Activated B cell treated with CpG ODN at 0.5 μM for 24 hours (primary cell): ENCODE data around the gene PHLPP1. TPM values are rescaled to one million over a fixed set of nuclear protein-coding genes. Genes with fewer than 3 reads are reported as not detected.

Source experiments
- ATAC-seq: fragments of 200-7000 bp; cut with Tn5 transposase; one replicate; pipeline ENCODE4 v1.10.0; 2021; ENCODE audit warnings: low read depth, mild to moderate bottlenecking, moderate library complexity
- CTCF ChIA-PET: fragments of 350-600 bp; sonication (Branson Sonifier 250); formaldehyde crosslinking; loops from one replicate; lab custom pipeline; 2021; ENCODE audit warnings: antibody characterized with exemption; lab: Charles Lee
- POLR2A ChIA-PET: fragments of 350-600 bp; sonication (Branson Sonifier 250); formaldehyde crosslinking; loops from one replicate; lab custom pipeline; 2021; ENCODE audit warnings: antibody characterized with exemption; lab: Charles Lee
- DNase-seq: peaks from one replicate; pipeline ENCODE4 v3.0.0; 2022
- H3K27ac Mint-ChIP-seq: one replicate; pipeline ENCODE4 v1.8.0; 2020; ENCODE audit warnings: mixed read lengths
- H3K27me3 Mint-ChIP-seq: one replicate; pipeline ENCODE4 v1.8.0; 2021; ENCODE audit warnings: mixed read lengths
- H3K36me3 Mint-ChIP-seq: one replicate; pipeline ENCODE4 v1.8.0; 2021; ENCODE audit warnings: low read depth, mixed read lengths
- H3K4me1 Mint-ChIP-seq: one replicate; pipeline ENCODE4 v1.8.0; 2021; ENCODE audit warnings: mixed read lengths
- H3K4me3 Mint-ChIP-seq: one replicate; pipeline ENCODE4 v1.8.0; 2020; ENCODE audit warnings: mild to moderate bottlenecking, mixed read lengths
- H3K9me3 Mint-ChIP-seq: one replicate; pipeline ENCODE4 v1.8.0; 2020; ENCODE audit warnings: mixed read lengths
- intact Hi-C: fragments of 100-400 bp; cut with micrococcal nuclease; formaldehyde crosslinking; loops from one replicate; pipeline ENCODE4 v1.15.1; 2024
- total RNA-seq: library from RNA; stranded (reverse); gene quantifications from 2 replicates; pipeline ENCODE4 v1.2.3, GENCODE V29; 2022
- TF ChIP-seq, protein P1 (sequence below): fragments of 200-600 bp; IDR thresholded peaks from one replicate; pipeline ENCODE4 v1.8.0; 2022; ENCODE audit warnings: antibody characterized with exemption, mild to moderate bottlenecking

Gene PHLPP1
- total RNA-seq, 1 donor from 2014 or later: 16.1 TPM

DNA sequence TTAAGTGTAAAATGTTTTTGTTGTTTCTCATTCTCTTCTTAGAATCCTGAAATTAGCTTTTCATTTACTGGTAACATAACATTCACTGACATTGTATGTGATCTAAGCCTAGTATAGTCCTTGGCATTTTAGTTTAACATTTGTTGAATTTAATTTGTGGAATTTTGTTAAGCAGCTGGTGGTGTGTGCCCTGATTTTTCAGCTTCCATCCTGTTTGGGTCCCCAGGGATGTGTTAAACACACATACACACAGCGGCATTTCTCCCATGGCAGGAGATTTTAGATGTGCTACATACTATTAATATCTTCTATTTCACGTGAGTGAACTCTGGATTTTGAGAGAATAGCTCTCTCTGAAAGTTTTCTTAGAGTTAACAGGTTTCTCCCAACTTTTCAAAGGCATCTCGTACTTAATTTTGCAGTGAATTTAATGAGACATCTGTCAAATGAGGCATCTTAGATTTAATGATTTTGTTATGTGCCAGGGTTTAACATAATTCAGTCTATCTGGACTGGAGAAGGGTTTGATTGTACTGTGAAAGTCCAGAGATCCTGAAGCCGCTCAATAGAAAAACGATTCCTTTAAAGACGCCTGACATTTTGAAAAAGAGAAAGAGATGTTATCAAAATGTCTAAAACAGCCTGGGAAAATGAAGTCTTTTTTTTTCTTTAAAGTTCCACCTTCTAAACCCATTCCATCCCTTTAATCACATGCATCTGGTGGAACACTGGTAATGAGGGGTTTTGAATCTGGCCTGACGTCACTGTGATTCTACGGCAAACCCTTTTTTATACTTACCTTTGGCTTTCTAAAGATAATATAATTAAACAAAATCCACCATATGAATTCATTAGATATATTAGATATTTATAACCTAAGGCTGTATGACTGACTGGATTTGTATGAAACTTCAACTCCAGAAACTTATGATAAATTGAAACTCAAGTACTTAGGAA lies 6.8 kb downstream of the PHLPP1 start:
- Mint-ChIP-seq H3K4me3 (no peak overlapping the region), H3K27me3 (no peaks in the 10 kb centered on the region), H3K36me3 (no peaks in the 10 kb centered on the region), H3K9me3 (no peaks in the 10 kb centered on the region), H3K4me1 (peaks cover 53% of the 10 kb centered on the region), H3K27ac (no peak overlapping the region)
- intact Hi-C loops: no loop called here
- CTCF ChIA-PET: no interaction called here
- no peak for ATAC-seq
- POLR2A ChIA-PET: no interaction called here
- DNase-seq: no peak
- TF ChIP-seq, protein P1, sequence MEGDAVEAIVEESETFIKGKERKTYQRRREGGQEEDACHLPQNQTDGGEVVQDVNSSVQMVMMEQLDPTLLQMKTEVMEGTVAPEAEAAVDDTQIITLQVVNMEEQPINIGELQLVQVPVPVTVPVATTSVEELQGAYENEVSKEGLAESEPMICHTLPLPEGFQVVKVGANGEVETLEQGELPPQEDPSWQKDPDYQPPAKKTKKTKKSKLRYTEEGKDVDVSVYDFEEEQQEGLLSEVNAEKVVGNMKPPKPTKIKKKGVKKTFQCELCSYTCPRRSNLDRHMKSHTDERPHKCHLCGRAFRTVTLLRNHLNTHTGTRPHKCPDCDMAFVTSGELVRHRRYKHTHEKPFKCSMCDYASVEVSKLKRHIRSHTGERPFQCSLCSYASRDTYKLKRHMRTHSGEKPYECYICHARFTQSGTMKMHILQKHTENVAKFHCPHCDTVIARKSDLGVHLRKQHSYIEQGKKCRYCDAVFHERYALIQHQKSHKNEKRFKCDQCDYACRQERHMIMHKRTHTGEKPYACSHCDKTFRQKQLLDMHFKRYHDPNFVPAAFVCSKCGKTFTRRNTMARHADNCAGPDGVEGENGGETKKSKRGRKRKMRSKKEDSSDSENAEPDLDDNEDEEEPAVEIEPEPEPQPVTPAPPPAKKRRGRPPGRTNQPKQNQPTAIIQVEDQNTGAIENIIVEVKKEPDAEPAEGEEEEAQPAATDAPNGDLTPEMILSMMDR: no peak

DNA sequence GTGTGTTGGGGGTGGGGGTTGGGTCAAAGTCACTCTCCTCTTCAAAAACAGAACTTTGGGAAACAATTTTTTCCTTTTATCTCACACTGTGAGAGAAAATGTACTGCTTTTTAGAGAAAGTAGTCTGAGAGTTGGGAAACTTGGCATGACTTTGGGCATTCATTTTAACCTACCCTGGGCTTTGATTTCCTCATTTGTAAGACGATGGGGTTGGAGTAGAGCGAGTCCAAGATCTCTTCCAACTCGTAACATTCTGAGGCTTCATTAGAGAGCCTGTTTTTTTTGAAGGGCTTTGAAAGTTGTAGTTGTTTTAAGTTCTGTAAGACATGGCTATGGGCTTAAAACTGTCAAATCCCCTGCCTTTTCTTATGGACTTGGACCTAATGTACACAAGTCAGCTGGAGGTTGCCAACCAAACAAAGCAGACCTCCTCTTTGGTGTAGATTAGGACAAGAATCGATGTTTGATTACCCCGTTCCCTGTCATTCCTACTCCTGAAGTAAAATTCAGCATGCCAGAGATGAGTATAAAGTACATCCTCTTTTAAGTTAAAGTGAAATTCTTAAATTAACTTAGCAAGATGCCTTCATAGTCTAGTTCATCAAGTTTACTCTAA lies 8.4 kb downstream of the PHLPP1 start:
- ATAC-seq (no peak), DNase-seq (no peak)
- Mint-ChIP-seq H3K4me3 (no peak overlapping the region), H3K4me1 (peaks cover 41% of the 10 kb centered on the region), H3K27ac (no peak overlapping the region), H3K36me3 (no peaks in the 10 kb centered on the region), H3K9me3 (no peaks in the 10 kb centered on the region), H3K27me3 (no peaks in the 10 kb centered on the region)
- ChIA-PET POLR2A (no interaction called here), CTCF (no interaction called here)
- intact Hi-C loops: no loop called here
- TF ChIP-seq, protein P1: no peak

DNA sequence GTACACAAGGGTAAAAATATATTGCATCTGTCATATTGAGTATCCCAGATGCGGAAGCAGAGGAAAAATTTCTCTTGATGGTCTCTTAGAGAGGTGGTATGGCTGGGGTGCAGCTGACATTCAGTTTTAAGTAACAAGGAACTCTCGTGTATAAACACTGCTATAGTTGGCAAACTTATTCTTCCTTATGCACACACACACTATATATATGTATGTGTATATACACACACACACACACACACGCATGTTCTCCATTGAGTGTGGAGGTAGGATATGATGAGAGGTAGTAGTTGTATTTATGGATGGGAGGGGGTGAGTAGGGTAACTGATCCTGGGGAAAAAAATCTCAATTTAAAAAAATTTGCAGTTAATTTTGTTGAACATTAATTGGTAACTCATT lies 10.6 kb downstream of the PHLPP1 start:
- TF ChIP-seq, protein P1: no peak
- intact Hi-C loops: no loop called here
- Mint-ChIP-seq H3K4me3 (no peak overlapping the region), H3K27ac (no peak overlapping the region), H3K9me3 (no peaks in the 10 kb centered on the region), H3K36me3 (no peaks in the 10 kb centered on the region), H3K4me1 (peaks cover 46% of the 10 kb centered on the region), H3K27me3 (no peaks in the 10 kb centered on the region)
- no peak for ATAC-seq
- no peak for DNase-seq
- ChIA-PET POLR2A (interaction anchor here (1.0 kb wide), 1 partner anchor 8 kb away, joined by 4 read pairs; no protein-coding TSS in a partner anchor), CTCF (interaction anchor here (0.6 to 0.8 kb wide), 2 partner anchors 9 to 11 kb away, joined by 3 read pairs; partner anchors contain the start of gene PHLPP1)

DNA sequence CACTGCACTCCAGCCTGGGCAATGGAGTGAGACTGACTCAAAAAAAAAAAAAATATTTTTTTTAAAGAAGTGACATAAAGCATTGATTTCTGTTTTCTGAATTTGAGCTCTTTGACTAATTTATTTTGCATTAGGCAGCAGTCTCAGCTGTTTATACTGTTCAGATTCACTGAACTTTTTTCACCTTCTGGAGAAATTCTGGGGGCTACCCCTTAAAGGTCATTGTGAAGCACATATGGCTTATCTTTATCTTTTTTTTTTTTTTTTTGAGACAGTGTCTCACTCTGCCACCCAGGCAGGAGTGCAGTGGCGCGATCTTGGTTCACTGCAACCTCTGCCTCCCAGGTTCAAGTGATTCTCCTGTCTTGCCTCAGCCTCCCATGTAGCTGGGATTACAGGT lies 12.9 kb downstream of the PHLPP1 start:
- H3K4me3 Mint-ChIP-seq: no peak overlapping the region
- peaks cover 4% of the 10 kb centered on the region for H3K9me3 Mint-ChIP-seq
- ChIA-PET POLR2A (interaction anchor here (1.3 kb wide), 1 partner anchor 141 kb away, joined by 3 read pairs; no protein-coding TSS in a partner anchor), CTCF (no interaction called here)
- no peak overlapping the region for H3K27ac Mint-ChIP-seq
- DNase-seq (no peak), ATAC-seq (peak; percentile 28)
- TF ChIP-seq, protein P1: no peak
- intact Hi-C loops: no loop called here
- H3K4me1 Mint-ChIP-seq: peaks cover 51% of the 10 kb centered on the region
- H3K36me3 Mint-ChIP-seq: no peaks in the 10 kb centered on the region
- H3K27me3 Mint-ChIP-seq: no peaks in the 10 kb centered on the region
